Parathyroid adenoma (tissue), 2 donors: Measurements from ENCODE around the gene ZNF792.
"Not testable (repeated sequence)": the region's sequence is repeated elsewhere in the genome, so short reads cannot be mapped to it uniquely, and the experiment has no call there.

Source experiments
- H2AFZ ChIP-seq: fragments of 300-600 bp; sonication (generic); one replicate; pipeline ENCODE4 v1.7.0; 2017; ENCODE audit warnings: antibody characterized with exemption, mild to moderate bottlenecking
- H3K27ac ChIP-seq: fragments of 300-600 bp; sonication (generic); one replicate; pipeline ENCODE4 v1.7.0; 2017
- H3K27me3 ChIP-seq: fragments of 300-600 bp; sonication (generic); one replicate; pipeline ENCODE4 v1.7.0; 2017; ENCODE audit warnings: low read length; ENCODE audit not compliant: control insufficient read depth, insufficient read depth
- H3K36me3 ChIP-seq: fragments of 300-600 bp; sonication (generic); one replicate; pipeline ENCODE4 v1.7.0; 2017; ENCODE audit warnings: low read length; ENCODE audit not compliant: control insufficient read depth, insufficient read depth
- H3K4me1 ChIP-seq: fragments of 300-600 bp; sonication (generic); one replicate; pipeline ENCODE4 v1.7.0; 2017; ENCODE audit warnings: control low read depth
- H3K4me2 ChIP-seq: fragments of 300-600 bp; sonication (generic); one replicate; pipeline ENCODE4 v1.7.0; 2017; ENCODE audit warnings: low read length
- H3K4me3 ChIP-seq: fragments of 300-600 bp; sonication (generic); one replicate; pipeline ENCODE4 v1.7.0; 2017; ENCODE audit warnings: low read depth, low read length
- H3K79me2 ChIP-seq: fragments of 300-600 bp; sonication (generic); one replicate; pipeline ENCODE4 v1.7.0; 2017; ENCODE audit warnings: control low read depth
- H3K9ac ChIP-seq: fragments of 300-600 bp; sonication (generic); one replicate; pipeline ENCODE4 v1.7.0; 2017; ENCODE audit warnings: mild to moderate bottlenecking
- H3K9me3 ChIP-seq: fragments of 300-600 bp; sonication (generic); one replicate; pipeline ENCODE4 v1.7.0; 2017; ENCODE audit warnings: low read length; ENCODE audit not compliant: control insufficient read depth
- TF ChIP-seq, protein P1 (sequence below): fragments of 300-600 bp; sonication (generic); IDR thresholded peaks from one replicate; pipeline ENCODE4 v1.7.0; 2017; ENCODE audit warnings: antibody characterized with exemption, mild to moderate bottlenecking
- donor health status: primary hyperparathyroidism.

The ZNF792 gene

DNA sequence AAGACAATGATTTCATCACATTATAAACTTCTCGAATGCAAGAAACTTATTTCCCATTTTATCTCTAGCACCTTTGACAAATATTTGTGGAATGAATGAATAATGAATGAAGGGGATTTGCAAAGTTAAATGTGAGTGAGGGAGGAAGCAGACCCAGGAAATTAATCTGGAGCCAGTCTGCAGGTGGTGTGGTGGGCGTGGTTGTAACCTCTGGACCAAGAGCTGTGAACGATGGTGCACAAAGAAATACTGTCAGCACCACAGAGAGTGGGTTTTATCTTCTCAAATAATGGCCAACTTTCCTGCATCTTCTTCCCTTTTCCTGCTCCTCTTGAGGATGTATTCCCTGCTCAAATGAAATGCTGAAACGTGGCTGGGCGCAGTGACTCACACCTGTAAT, 11.0 kb upstream of the ZNF792 start:
- Histone ChIP-seq H3K27ac (no peak overlapping the region), H3K4me3 (no peak overlapping the region), H3K9me3 (no peaks in the 10 kb centered on the region), H3K36me3 (no peaks in the 10 kb centered on the region), H3K4me2 (no peak overlapping the region), H3K4me1 (no peaks in the 10 kb centered on the region), H2AFZ (no peak overlapping the region), H3K9ac (no peak overlapping the region), H3K27me3 (no peaks in the 10 kb centered on the region), H3K79me2 (no peaks in the 10 kb centered on the region)
- TF ChIP-seq, protein P1, sequence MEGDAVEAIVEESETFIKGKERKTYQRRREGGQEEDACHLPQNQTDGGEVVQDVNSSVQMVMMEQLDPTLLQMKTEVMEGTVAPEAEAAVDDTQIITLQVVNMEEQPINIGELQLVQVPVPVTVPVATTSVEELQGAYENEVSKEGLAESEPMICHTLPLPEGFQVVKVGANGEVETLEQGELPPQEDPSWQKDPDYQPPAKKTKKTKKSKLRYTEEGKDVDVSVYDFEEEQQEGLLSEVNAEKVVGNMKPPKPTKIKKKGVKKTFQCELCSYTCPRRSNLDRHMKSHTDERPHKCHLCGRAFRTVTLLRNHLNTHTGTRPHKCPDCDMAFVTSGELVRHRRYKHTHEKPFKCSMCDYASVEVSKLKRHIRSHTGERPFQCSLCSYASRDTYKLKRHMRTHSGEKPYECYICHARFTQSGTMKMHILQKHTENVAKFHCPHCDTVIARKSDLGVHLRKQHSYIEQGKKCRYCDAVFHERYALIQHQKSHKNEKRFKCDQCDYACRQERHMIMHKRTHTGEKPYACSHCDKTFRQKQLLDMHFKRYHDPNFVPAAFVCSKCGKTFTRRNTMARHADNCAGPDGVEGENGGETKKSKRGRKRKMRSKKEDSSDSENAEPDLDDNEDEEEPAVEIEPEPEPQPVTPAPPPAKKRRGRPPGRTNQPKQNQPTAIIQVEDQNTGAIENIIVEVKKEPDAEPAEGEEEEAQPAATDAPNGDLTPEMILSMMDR, result no peak

GRCh38 chr19:34974646-34975045, 10.6 kb upstream of the ZNF792 start:
- Histone ChIP-seq H3K27ac (no peak overlapping the region), H3K79me2 (no peaks in the 10 kb centered on the region), H3K27me3 (no peaks in the 10 kb centered on the region), H3K4me2 (no peak overlapping the region), H3K4me1 (no peaks in the 10 kb centered on the region), H2AFZ (no peak overlapping the region), H3K4me3 (no peak overlapping the region), H3K9me3 (no peaks in the 10 kb centered on the region), H3K36me3 (no peaks in the 10 kb centered on the region), H3K9ac (no peak overlapping the region)
- TF ChIP-seq, protein P1, result no peak

DNA sequence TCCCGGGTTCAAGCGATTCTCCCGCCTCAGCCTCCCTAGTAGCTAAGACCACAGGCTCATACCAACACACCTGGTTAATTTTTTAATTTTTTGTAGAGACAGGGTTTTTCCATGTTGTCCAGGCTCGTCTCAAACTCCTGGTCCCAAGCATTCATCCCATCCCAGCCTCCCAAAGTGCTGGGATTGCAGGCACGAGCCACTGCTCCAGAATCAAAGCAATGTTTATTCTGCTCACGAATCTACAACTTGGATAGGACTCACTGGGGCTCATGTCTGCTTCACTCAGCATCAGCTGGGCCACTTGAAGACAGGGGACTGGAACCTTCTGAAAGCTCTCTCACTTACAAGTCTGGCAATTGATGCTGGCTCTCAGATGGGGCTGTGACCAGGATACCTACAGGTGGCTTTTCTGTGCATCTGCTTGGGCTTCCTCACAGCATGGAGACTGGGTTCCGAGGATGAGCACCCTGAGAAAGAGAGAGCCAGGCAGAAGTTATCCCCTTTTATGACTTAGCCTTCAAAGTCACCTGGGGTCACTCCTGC, 8.2 kb upstream of the ZNF792 start:
- no peaks in the 10 kb centered on the region for H3K36me3 ChIP-seq
- no peaks in the 10 kb centered on the region for H3K79me2 ChIP-seq
- no peaks in the 10 kb centered on the region for H3K4me1 ChIP-seq
- no peak overlapping the region for H3K27ac ChIP-seq
- no peak overlapping the region for H3K4me3 ChIP-seq
- no peak overlapping the region for H3K4me2 ChIP-seq
- TF ChIP-seq, protein P1, result no peak
- no peaks in the 10 kb centered on the region for H3K9me3 ChIP-seq
- H3K27me3 ChIP-seq, result no peaks in the 10 kb centered on the region
- H3K9ac ChIP-seq, result no peak overlapping the region
- H2AFZ ChIP-seq, result no peak overlapping the region

- not testable (repeated sequence) for H3K27ac ChIP-seq, H3K36me3 ChIP-seq, H3K79me2 ChIP-seq, H3K4me2 ChIP-seq, H3K4me1 ChIP-seq, H3K4me3 ChIP-seq, H3K9ac ChIP-seq, H3K9me3 ChIP-seq, H2AFZ ChIP-seq, H3K27me3 ChIP-seq
These were observed 6.3 kb upstream of the ZNF792 start for GRCh38 chr19:34970185-34970780.

DNA sequence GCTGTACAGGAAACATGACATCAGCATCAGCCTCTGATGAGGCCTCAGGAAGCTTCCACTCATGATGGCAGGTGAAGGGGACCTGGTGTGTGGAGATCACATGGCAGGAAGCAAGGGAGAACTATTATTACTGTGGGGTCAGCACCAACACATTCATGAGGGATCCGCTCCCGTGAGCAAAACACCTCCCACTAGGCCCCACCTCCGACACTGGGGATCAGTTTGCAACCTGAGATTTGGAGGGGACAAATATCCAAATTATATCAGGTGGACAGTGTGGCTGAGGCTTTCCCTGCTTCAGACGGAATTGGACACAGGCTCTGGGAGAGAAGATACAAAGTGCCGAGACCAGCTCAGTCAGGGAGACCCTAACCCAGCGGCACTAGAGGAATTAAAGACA, 5.7 kb upstream of the ZNF792 start:
- no peak overlapping the region for H3K4me3 ChIP-seq
- H3K27me3 ChIP-seq, result no peaks in the 10 kb centered on the region
- H3K4me2 ChIP-seq, result no peak overlapping the region

More for the DNA sequence above, 5.7 kb upstream of the ZNF792 start:
- Histone ChIP-seq H3K79me2 (no peaks in the 10 kb centered on the region), H3K9ac (no peak overlapping the region), H3K4me1 (no peaks in the 10 kb centered on the region), H3K27ac (no peak overlapping the region), H3K9me3 (no peaks in the 10 kb centered on the region), H3K36me3 (no peaks in the 10 kb centered on the region), H2AFZ (no peak overlapping the region)
- TF ChIP-seq, protein P1, result no peak
